Omental fat pad (tissue), 4 donors: Measurements from ENCODE around the gene SGK2. TPM values are rescaled to one million over a fixed set of nuclear protein-coding genes. Genes with fewer than 3 reads are reported as not detected.
"Not testable (repeated sequence)": the region's sequence is repeated elsewhere in the genome, so short reads cannot be mapped to it uniquely, and the experiment has no call there.

Experiments used
- ATAC-seq: fragments of 150-250 bp; one replicate; pipeline ENCODE4 v1.9.1; 2016; ENCODE audit warnings: mild to moderate bottlenecking, moderate library complexity; ENCODE audit not compliant: low FRiP score
- DNase-seq: peaks from one replicate; pipeline ENCODE4 v3.0.0-alpha.2; 2019; ENCODE audit warnings: low spot score
- total RNA-seq, 4 donors: library from RNA; depleted of rRNA; stranded (reverse); fragments of >200 nt; gene quantifications; one replicate each; pipeline ENCODE4 v1.1.0, GENCODE V29; 2016
- TF ChIP-seq, protein P1 (sequence below), 3 donors: fragments of 450-650 bp; IDR thresholded peaks; one replicate each; pipeline ENCODE4 v1.5.1; 2016 to 2017; ENCODE audit warnings: antibody characterized with exemption in 3 of 3, mild to moderate bottlenecking in 3 of 3, moderate library complexity in 2 of 3

The SGK2 gene
- total RNA-seq, 4 donors from 2014 or later: 3.6 to 15.1 (median 14.4) TPM

DNA sequence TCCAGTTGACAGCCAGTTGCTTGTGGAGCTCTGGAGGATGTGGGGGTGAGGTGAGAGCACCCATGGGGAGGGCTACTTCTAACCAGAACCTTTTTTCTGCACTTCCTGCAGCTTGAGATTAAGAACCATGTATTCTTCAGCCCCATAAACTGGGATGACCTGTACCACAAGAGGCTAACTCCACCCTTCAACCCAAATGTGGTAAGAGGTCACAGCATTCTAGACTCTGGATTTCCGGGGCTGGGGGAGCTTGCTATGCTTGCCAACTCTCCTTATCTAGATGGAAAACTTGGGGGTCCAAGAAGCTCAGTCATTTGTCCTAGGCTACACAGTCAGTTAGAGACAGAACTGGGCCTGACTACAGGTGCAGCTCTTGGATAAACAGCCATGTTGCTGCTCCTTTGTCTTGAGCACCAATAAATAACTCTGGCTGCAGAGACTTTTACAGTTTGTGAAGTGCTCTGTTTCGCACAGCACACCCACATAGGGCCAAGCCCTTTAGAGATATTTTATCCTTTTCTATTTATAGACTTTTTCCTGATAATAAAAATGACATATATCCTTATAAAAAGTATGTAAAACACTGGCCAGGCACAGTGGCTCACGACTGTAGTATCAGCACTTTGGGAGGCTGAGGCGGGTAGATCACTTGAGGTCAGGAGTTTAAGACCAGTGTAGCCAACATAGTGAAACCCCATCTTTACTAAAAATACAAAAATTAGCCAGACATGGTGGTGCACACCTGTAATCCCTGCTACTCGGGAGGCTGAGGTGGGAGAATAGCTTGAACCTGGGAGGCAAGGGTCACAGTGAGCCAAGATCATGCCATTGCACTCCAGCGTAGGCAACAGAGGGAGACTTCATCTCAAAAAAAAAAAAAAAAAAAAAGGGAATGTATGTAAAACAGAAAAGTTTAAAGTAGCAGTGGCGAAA lies 21.3 kb downstream of the SGK2 start:
- no peak for ATAC-seq
- no peak for DNase-seq
- TF ChIP-seq, protein P1, sequence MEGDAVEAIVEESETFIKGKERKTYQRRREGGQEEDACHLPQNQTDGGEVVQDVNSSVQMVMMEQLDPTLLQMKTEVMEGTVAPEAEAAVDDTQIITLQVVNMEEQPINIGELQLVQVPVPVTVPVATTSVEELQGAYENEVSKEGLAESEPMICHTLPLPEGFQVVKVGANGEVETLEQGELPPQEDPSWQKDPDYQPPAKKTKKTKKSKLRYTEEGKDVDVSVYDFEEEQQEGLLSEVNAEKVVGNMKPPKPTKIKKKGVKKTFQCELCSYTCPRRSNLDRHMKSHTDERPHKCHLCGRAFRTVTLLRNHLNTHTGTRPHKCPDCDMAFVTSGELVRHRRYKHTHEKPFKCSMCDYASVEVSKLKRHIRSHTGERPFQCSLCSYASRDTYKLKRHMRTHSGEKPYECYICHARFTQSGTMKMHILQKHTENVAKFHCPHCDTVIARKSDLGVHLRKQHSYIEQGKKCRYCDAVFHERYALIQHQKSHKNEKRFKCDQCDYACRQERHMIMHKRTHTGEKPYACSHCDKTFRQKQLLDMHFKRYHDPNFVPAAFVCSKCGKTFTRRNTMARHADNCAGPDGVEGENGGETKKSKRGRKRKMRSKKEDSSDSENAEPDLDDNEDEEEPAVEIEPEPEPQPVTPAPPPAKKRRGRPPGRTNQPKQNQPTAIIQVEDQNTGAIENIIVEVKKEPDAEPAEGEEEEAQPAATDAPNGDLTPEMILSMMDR (IDR thresholded peaks at IDR 0.05): no peak

DNA sequence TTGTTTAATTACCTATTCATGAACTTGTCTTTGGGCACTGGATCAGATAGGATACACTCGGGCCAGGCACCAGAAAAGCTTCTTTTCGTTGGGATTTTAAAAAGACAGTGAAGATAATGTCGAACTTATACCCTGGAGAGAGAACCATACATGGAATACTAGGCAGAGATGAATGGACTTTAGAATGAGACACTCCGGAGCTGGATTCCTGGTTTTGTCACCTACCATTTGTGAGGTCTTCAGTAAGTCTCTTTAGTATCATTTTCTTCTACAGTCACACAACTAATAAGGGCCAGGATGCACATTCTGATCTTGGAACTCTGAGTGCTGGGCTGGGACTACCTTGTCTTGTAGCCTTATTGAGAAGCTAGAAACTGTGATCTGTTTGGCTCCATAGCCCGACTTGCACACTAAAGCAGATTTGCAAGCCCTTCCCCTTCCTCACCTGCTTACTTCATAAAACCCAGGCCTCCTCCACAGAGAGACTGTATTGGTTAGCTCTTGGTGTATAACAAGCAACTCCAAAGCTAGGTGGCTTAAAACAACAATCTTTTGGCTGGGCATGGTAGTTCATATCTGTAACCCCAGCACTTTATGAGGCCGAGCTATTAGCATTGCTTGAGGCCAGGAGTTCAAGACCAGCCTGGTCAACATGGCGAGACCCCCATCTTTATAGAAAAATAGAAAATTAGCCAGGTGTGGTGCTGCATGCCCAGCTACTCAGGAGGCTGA lies 24.5 kb downstream of the SGK2 start:
- no peak for DNase-seq
- no peak for ATAC-seq
- TF ChIP-seq, protein P1 (IDR thresholded peaks at IDR 0.05): no peak

DNA sequence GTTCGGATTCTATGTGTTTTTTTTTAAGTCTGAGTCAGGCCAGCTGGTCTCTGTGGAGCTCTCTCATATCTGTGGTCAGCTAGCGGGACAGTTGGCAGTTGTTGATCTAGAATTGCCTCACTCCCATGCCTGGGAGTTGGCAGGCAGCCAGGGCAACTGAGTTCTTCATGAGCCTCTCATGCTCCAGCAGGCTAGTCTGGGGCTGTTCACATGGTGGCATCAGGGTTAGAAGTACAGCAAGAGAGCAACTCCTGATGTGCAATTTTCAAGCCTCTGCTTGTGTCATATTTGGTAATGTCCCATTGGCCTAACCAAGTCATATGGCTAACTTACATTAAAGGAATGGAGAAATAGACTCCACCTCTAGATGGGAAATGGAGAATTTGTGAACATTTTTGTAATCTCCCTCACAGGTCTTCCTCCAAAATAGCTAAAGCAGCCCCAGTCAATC lies 25.2 kb downstream of the SGK2 start:
- DNase-seq: peak; percentile 61
- TF ChIP-seq, protein P1 (IDR thresholded peaks at IDR 0.05): no peak
- no peak for ATAC-seq

DNA sequence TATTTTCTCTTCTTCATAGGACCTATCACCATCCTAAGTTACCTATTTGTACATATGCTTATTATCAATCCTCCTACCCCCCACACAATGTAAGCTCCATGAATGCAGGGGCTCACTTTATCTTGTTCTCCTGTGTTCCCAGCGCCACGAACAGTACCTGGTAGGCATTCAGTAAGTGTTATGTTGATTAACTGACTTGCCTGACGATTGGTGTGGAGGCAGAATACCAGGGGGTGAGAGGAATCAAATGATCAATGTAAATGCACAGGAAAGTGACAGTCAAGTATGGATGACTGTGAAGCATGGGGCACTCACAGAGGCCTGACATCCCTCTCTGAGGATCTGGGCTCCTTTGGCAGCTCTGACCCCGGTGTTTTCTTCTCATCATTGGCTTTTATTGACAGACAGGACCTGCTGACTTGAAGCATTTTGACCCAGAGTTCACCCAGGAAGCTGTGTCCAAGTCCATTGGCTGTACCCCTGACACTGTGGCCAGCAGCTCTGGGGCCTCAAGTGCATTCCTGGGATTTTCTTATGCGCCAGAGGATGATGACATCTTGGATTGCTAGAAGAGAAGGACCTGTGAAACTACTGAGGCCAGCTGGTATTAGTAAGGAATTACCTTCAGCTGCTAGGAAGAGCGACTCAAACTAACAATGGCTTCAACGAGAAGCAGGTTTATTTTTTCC lies 25.8 kb downstream of the SGK2 start:
- DNase-seq: no peak
- TF ChIP-seq, protein P1 (IDR thresholded peaks at IDR 0.05): no peak
- ATAC-seq: no peak

DNA sequence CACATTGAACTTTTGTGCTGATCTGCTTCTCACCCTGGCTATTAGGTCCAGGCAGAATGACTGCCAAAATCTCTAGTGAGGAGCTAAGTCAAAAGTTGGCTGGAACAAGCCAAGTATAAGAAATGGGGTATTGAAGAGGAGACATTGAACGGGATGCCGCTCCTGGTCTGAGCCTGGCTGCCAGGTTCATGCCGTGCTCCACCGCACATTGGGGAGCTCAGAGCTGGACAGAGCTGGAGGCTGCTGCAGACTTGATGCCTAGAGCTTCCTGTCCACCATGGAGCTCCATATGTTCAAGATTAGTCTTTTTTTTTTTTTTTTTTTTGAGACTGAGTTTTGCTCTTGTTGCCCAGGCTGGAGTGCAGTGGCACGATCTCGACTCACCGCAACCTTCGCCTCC lies 27.8 kb downstream of the SGK2 start:
- TF ChIP-seq, protein P1 (IDR thresholded peaks at IDR 0.05): no peak
- DNase-seq (no peak), ATAC-seq (no peak)

DNA sequence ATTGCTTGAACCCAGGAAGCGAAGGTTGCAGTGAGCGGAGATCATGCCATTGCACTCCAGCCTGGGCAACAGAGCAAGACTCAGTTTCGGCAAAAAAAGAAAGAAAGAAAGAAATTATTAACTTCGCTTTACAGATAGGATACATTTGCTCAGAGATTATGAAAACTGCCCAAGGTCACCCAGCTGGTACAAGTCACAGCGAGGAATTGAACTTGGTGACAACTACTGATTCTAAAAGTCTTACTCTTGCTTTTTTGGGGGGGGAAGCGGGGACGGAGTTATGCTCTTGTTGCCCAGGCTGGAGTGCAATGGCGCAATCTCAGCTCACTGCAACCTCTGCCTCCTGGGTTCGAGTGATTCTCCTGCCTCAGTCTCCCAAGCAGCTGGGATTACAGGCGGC lies 29.7 kb downstream of the SGK2 start:
- DNase-seq, ATAC-seq: not testable (repeated sequence)

DNA sequence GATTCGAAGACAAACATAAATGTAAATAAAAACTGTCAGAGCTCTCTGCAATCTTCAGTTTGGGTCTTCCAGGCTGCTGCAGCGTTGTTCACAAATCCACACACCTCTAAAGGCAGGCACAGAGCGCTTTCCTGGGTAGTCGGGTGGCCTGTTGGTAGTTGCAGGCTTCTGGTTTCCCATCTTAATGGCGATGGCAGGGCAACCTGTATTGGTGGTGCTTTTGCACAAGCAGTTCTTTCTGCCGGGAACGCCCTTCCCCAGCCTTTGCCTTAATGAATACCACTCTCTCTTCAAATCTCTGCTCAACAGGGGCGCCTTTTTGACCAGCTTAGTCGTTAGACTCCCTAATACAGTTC lies 31.2 kb downstream of the SGK2 start:
- DNase-seq (no peak), ATAC-seq (peak; percentile 2)
- TF ChIP-seq, protein P1 (IDR thresholded peaks at IDR 0.05): no peak
